Mononuclear cell (primary cell): ENCODE data around the gene CWF19L2. TPM values are rescaled to one million over a fixed set of nuclear protein-coding genes. Genes with fewer than 3 reads are reported as not detected.
A peak's percentile ranks its signal among the peaks of the same experiment; 100 is the strongest.
"Not testable (repeated sequence)": the region's sequence is repeated elsewhere in the genome, so short reads cannot be mapped to it uniquely, and the experiment has no call there.

Experiments used
- H3K27me3 ChIP-seq: 2 replicates; pipeline ENCODE4 v1.6.0; 2011; ENCODE audit warnings: low read length, control low read depth; ENCODE audit not compliant: insufficient read depth
- H3K4me1 ChIP-seq: 2 replicates; pipeline ENCODE4 v1.5.1; 2011; ENCODE audit warnings: mild to moderate bottlenecking, low read length, control low read depth; ENCODE audit not compliant: insufficient read depth
- H3K4me3 ChIP-seq: 2 replicates; pipeline ENCODE4 v1.5.1; 2011; ENCODE audit warnings: mild to moderate bottlenecking, low read length, moderate library complexity
- H3K9me3 ChIP-seq: 2 replicates; pipeline ENCODE4 v1.5.1; 2011; ENCODE audit warnings: low read depth, mild to moderate bottlenecking, control low read depth, low read length
- total RNA-seq: library from RNA; depleted of rRNA; stranded (reverse); fragments of >200 nt; gene quantifications from one replicate; pipeline ENCODE4 v1.2.3, GENCODE V29; 2012

The CWF19L2 gene
- total RNA-seq, 1 donor = 34.6 TPM

DNA sequence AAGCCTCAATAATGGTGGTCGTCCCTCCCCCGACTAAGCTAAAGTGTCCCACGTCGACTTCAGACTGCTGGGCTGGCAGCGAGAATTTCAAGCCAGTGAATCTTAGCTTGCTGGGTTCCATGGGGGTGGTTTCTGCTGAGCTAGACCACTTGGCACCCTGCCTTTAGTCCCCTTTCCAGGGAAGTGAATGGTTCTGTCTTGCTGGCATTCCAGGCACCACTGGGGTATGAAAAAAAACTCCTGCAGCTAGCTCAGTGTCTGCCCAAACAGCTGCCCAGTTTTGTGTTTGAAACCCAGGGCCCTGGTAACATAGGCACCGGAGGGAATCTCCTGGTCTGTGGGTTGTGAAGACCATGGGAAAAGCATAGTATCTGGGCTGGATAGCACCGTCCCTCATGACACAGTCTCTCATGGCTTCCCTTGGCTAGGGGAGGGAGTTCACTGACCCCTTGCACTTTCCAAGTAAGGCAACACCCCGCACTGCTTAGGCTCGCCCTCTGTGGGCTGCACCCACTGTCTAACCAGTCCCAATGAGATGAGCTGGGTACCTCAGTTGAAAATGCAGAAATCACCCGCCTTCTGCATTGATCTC lies 8.7 kb upstream of the CWF19L2 start:
- not testable (repeated sequence) for H3K27me3 ChIP-seq, H3K9me3 ChIP-seq, H3K4me1 ChIP-seq, H3K4me3 ChIP-seq

DNA sequence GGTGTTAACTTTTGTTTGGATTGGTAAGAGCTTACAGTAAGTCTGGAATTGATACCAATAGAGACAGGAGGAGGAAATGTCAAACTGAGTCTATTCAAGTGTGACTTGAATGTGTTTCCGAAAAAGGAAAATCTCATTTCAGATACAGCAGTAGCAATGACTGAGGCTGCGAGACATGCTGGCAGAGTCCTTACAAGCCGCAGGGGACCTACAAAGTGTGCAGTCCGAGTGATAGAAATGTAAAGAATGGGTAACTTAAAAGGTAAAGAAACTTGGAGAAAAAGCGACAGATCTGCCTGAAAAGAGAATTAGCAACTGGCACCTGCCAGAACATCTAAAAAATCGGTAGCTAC lies 444 bp downstream of the CWF19L2 start:
- peak overlapping the region; percentile 83 for H3K4me3 ChIP-seq

DNA sequence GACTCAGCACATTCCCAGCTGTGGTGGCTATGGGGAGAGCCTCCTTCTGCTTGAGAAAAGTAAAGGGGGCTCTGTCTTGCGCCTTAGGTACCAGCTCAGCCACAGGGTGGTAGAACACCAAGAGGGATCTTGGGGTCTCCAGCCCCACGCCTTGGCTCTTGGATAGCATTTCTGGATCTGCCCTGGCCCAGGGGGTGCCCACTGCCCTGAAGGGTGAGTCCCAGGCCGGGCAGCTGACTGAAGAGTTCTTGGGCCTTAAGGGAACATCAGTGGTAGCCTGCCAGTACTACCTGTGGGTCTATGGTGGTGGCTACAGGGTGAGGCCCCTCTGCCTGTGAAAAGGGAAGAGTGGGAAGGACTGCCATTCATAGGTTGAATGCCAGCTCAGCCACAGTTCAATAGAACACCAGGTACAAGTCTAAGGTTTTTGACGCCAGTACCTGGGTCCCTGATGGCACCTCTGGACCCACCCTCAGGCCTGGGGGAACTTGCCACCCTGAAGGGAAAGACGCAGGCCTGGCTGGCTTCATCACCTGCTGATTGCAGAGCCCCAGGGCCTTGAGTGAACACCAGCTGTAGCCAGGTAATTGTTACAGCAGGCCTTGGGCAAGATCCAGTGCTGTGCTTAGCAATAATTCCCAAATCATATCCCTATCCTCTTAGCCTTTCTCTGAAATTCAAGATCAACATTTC lies 3.9 kb downstream of the CWF19L2 start:
- Histone ChIP-seq H3K27me3 (no peaks in the 10 kb centered on the region), H3K4me1 (peaks cover 8% of the 10 kb centered on the region), H3K4me3 (no peak overlapping the region), H3K9me3 (no peaks in the 10 kb centered on the region)

More for the DNA sequence above, 444 bp downstream of the CWF19L2 start:
- Histone ChIP-seq H3K4me1 (peaks cover 8% of the 10 kb centered on the region), H3K27me3 (peaks cover 6% of the 10 kb centered on the region), H3K9me3 (no peaks in the 10 kb centered on the region)

DNA sequence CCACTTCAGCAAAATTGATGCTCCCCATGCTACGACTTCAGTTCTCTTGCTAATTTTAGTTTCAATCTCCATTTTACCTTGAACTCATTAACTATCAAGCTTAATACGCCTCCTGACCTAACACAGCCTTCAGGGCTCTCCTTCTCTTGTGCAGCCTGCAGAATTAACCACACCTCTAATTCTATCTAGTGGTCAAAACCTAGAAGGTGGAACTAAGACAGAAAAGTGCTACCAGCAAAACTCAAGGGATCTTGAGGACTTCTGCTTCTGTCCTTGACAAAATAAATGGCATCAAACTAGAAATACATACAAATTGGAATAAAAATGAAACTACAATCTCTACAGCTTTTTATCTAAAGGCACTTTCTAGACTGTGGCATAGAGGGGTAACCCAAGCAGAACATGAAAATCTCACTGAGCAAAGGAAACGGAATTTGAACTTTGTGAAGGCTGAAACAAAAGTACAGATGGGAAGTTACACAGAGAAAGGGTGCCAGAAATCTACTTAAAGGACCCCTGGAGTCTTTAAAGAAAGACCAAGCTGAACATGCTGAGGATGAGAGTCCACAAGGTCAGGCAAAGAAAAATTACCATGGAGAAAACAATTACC lies 10.7 kb downstream of the CWF19L2 start:
- Histone ChIP-seq H3K4me3 (no peak overlapping the region), H3K9me3 (no peaks in the 10 kb centered on the region), H3K4me1 (no peaks in the 10 kb centered on the region)

DNA sequence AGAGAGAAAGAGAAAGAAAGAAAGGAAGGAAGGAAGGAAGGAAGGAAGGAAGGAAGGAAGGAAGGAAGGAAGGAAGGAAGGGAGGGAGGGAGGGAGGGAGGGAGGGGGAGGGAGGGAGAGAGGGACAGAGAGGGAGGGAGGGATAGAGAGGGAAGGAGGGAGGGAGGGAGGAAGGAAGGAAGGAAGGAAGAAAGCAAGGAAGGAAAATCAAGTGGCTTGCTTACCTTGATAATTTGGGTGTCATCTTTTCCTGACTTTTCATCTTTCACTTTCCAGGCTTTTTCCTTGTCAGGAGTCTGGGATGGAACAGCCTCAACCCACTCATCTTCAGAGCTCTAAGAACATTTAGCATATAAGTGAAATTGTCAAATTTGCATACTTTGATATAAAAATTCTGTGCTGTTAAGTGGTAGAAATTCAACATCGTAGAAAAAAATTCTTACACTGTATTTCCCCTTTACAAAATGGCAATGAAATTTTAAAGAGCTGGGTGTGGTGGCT lies 14.9 kb downstream of the CWF19L2 start:
- no peaks in the 10 kb centered on the region for H3K27me3 ChIP-seq
- H3K4me1 ChIP-seq = no peaks in the 10 kb centered on the region
- no peaks in the 10 kb centered on the region for H3K9me3 ChIP-seq
- H3K4me3 ChIP-seq = no peak overlapping the region

More for the DNA sequence above, 10.7 kb downstream of the CWF19L2 start:
- no peaks in the 10 kb centered on the region for H3K27me3 ChIP-seq

DNA sequence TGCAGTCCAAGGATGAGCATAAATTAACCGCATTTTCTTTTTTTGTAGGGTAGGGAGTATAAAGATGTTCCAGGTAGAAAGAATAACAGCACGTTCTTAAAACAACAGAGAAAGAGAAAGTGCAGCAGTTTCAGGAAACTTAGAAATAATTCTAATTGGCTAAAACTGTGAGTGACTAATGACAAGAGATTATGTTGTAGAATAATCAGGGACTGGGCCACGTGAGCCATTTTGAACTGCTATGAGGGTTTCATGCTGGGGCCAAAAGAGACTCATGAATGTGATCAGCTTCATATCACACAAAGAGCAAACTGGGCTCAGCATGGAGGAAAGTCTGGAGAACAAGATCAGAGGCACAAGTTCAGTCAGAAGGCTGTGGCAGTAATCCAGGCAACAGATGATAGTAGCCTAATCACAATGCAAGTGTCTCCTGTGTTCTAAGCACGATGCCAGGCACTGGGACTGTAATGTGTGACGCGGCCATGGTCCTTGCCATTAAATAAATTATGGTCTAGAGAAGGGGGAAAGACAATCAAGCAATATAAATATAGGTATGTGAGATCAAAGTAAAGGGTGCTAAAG lies 17.9 kb downstream of the CWF19L2 start:
- H3K4me3 ChIP-seq = no peak overlapping the region
- no peaks in the 10 kb centered on the region for H3K4me1 ChIP-seq
- H3K27me3 ChIP-seq = no peaks in the 10 kb centered on the region
- H3K9me3 ChIP-seq = no peaks in the 10 kb centered on the region

DNA sequence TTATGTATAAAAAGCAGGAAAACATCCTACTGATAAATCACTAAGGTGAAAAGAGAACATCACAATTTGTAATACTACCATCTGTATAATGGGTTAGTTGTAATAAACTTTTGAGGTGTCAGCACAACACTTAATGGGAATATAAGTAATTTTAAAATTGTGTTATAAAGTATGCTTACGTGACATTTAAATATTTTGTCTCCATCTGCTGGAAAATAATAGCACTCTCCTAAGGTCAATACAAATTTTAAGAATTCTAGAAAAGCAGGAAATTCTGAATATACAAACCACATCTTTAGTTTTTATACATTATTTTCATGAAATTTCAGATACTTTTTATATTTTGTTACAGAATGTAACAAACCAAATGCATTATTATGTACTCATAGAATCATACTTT lies 19.5 kb downstream of the CWF19L2 start:
- H3K4me3 ChIP-seq = no peak overlapping the region
- no peaks in the 10 kb centered on the region for H3K27me3 ChIP-seq
- H3K4me1 ChIP-seq = no peaks in the 10 kb centered on the region
- H3K9me3 ChIP-seq = no peaks in the 10 kb centered on the region

DNA sequence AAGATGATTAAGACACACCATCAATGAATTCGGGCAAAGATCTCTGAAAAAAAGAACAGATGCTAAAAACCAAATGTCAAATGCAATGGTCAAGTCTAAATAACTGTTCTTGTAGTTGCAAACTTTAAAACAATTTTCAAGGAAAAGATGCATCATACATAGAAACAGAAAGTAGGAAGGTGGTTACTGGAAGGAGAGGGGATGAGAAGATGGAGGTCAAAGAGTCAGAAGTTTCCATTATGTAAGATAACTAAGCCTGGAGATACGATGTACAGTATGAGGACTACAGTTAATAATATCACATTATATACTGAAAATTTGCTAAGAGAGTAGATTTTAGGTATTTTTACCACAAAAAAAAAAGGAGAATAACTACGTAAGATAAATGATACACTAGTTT lies 27.1 kb downstream of the CWF19L2 start:
- H3K27me3 ChIP-seq = no peaks in the 10 kb centered on the region
- H3K4me1 ChIP-seq = no peaks in the 10 kb centered on the region
- no peaks in the 10 kb centered on the region for H3K9me3 ChIP-seq
- H3K4me3 ChIP-seq = no peak overlapping the region

DNA sequence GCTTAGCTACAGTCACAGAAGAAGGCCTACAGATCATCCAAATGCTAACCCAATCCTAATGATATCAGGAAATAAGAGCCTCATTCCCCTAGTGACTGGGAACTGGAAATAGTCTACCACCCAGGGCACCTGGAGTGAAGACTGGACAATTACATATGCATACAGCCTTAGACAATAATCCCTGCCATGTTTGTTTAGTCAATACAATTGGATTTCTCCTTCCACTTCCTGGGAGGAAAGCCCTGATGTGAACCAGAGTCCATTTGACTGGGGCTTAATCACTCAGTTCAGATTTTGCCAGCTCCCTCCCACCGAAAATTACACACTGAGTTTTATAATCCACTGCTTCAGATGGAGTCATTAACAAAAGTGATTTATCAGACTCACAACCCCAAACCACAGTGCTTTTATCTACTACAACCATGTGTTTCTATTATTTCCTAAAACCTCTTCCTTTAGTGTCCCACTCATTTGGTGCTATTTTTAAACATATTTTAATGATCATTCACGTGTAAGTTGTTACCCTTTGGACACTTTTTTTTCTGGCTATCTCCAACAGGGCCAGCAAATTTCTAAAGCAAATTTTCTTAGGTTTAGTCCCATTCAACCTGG lies 29.9 kb downstream of the CWF19L2 start:
- Histone ChIP-seq H3K4me1 (no peaks in the 10 kb centered on the region), H3K27me3 (no peaks in the 10 kb centered on the region)

DNA sequence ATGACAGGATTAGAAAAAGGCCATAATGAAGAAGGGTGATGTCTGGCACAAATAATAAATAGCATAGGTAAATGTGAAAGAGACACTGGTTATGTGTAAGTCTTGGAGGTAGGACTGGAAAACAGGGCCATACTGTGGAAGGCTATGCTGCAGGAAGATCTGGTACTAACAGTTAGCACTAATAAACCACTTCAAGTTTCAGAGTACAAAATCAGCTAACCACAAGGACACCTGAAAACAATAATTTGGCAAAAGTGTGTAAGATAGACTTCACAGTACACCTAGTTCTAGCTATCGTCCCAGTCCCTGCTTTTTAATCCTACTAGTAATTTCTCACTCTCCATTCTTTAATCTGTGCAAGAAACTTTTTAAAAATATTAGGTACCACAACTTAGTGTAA lies 44.3 kb downstream of the CWF19L2 start:
- H3K4me3 ChIP-seq = no peak overlapping the region
- no peaks in the 10 kb centered on the region for H3K27me3 ChIP-seq
- no peaks in the 10 kb centered on the region for H3K4me1 ChIP-seq
- H3K9me3 ChIP-seq = no peaks in the 10 kb centered on the region

More for the DNA sequence above, 29.9 kb downstream of the CWF19L2 start:
- H3K4me3 ChIP-seq = no peak overlapping the region
- no peaks in the 10 kb centered on the region for H3K9me3 ChIP-seq

DNA sequence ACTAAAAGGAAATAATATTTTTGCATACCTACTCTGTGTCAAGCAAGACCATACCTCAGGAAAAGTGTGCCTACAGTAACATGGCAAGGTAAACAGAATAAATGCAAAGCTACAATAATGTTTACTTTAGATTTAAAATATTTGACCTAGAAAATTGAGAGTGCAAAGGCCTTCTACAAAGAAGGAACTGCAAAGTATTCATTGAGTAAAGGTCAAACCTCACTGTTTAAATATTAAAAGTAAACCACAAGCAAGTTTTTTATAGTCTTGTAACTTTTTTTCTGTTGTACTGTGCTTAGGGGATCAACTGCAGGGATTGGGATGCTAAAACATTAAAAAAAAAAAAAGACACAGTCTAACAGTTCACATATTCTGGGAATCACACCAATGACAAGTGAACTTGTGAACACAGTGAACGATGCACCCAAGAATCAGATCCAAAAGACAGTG lies 48.8 kb downstream of the CWF19L2 start:
- H3K4me3 ChIP-seq = no peak overlapping the region
- no peaks in the 10 kb centered on the region for H3K27me3 ChIP-seq
- H3K4me1 ChIP-seq = no peaks in the 10 kb centered on the region
- no peaks in the 10 kb centered on the region for H3K9me3 ChIP-seq

DNA sequence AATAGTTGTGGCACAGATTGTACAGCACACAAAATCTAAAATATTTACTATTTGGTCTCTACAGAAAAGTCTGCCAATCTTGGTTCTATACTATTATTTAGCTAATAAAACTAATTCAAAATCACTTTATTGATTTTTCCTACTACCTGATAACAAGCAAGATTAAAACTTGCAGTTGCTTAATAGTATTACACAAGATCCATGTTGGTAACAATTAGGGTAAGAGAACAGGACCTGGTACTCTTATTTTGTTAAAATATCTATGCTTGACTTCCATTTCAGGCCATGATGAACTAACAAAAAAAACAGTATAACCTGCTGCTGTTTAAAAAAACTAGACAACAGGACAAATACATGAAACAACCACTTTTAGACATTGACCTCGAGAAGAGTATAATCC lies 52.4 kb downstream of the CWF19L2 start:
- Histone ChIP-seq H3K4me1 (no peaks in the 10 kb centered on the region), H3K9me3 (no peaks in the 10 kb centered on the region), H3K27me3 (no peaks in the 10 kb centered on the region), H3K4me3 (no peak overlapping the region)

DNA sequence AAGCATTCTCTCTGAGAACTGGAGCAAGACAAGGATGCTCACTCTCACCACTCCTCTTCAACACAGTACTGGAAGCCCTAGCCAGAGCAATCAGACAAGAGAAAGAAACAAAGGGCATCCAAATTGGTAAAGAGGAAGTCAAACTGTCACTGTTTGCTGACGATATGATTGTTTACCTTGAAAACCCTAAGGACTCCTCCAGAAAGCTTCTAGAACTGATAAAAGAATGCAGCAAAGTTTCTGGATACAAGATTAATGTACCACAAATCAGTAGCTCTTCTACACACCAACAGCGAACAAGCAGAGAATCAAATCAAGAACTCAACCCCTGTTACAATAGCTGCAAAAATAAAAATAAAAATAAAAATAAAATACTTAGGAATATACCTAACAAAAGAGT lies 56.5 kb downstream of the CWF19L2 start:
- H3K4me3 ChIP-seq, H3K9me3 ChIP-seq, H3K4me1 ChIP-seq, H3K27me3 ChIP-seq: not testable (repeated sequence)

DNA sequence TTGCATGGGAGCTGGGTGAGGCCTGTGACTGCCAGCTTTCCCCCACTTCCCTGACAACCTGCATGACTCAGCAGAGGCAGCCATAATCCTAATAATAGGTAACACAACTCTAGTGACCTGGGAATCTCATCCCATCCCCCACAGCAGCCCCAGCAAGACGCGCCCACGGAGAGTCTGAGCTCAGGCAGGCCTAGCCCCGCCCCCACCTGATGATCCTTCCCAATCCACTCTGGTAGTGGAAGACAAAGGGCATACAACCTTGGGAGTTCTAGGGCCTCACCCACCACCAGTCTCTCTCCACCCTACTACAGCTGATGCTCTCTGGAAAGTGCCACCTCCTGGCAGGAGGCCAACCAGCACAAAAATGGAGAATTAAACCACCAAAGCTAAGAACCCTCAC lies 60.3 kb downstream of the CWF19L2 start:
- Histone ChIP-seq H3K9me3 (peaks cover 7% of the 10 kb centered on the region), H3K4me1 (no peaks in the 10 kb centered on the region), H3K27me3 (no peaks in the 10 kb centered on the region), H3K4me3 (no peak overlapping the region)

DNA sequence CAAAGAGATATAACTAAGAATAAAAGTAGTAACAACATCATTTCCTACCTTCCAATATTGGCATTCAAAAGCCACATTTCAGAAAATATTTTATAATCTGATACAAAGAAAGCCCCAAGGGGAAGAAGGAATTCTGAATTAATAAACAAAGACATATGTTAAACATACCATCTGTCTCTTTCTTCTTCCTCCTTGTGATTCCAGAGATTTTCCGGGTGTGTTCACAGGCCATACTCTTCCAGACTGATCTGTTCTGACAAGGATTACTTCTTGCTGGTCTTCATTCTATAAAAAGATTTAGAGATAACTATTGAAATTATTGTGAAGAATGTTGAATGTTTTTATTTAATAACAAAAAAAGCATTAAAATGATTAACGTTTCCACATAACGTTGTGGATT lies 65.0 kb downstream of the CWF19L2 start:
- Histone ChIP-seq H3K9me3 (no peaks in the 10 kb centered on the region), H3K27me3 (no peaks in the 10 kb centered on the region), H3K4me1 (no peaks in the 10 kb centered on the region), H3K4me3 (no peak overlapping the region)
